Epithelial cell of alveolus of lung (primary cell): ENCODE results near the gene CLIP4. TPM values are rescaled to one million over a fixed set of nuclear protein-coding genes. Genes with fewer than 3 reads are reported as not detected.

ENCODE experiments used
- total RNA-seq: library from RNA; depleted of rRNA; stranded (reverse); fragments of >200 nt; gene quantifications from 2 replicates; pipeline ENCODE4 v1.2.1, GENCODE V29; 2015

CLIP4 gene, protein sequence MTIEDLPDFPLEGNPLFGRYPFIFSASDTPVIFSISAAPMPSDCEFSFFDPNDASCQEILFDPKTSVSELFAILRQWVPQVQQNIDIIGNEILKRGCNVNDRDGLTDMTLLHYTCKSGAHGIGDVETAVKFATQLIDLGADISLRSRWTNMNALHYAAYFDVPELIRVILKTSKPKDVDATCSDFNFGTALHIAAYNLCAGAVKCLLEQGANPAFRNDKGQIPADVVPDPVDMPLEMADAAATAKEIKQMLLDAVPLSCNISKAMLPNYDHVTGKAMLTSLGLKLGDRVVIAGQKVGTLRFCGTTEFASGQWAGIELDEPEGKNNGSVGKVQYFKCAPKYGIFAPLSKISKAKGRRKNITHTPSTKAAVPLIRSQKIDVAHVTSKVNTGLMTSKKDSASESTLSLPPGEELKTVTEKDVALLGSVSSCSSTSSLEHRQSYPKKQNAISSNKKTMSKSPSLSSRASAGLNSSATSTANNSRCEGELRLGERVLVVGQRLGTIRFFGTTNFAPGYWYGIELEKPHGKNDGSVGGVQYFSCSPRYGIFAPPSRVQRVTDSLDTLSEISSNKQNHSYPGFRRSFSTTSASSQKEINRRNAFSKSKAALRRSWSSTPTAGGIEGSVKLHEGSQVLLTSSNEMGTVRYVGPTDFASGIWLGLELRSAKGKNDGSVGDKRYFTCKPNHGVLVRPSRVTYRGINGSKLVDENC
- 14.4 and 19.8 TPM in 2 replicates for total RNA-seq

GRCh38 chr2:29114946-29115609 is at the start of gene CLIP4:
TSS of gene CLIP4 (plus strand) at chr2:29115415. CDS start at chr2:29121389, 5,974 bp downstream.

GRCh38 chr2:29074411-29074810 is 40.8 kb upstream of the CLIP4 start, which contains the start of gene PCARE:
TSS of gene PCARE (minus strand) at chr2:29074523. CDS start at chr2:29074261, 262 bp downstream.

Other genes starting within 250 kb of the CLIP4 start
- 6.9 and 13.7 TPM in 2 replicates for gene TRMT61B, start 245.1 kb upstream of the CLIP4 start, total RNA-seq
- 21.6 and 47.6 TPM in 2 replicates for gene WDR43, start 220.7 kb upstream of the CLIP4 start, total RNA-seq
- gene TOGARAM2, start 134.1 kb upstream of the CLIP4 start, total RNA-seq, result 0.13 TPM in 1 of 2 replicates, not detected in the other
- gene PCARE, start 40.9 kb upstream of the CLIP4 start, total RNA-seq, result not detected in 2 replicates